Omental fat pad (tissue), 4 donors: ENCODE results near the gene GPR35. TPM values are rescaled to one million over a fixed set of nuclear protein-coding genes. Genes with fewer than 3 reads are reported as not detected.

Experiments used
- ATAC-seq: fragments of 150-250 bp; one replicate; pipeline ENCODE4 v1.9.1; 2016; ENCODE audit warnings: mild to moderate bottlenecking, moderate library complexity; ENCODE audit not compliant: low FRiP score
- DNase-seq: peaks from one replicate; pipeline ENCODE4 v3.0.0-alpha.2; 2019; ENCODE audit warnings: low spot score
- total RNA-seq, 4 donors: library from RNA; depleted of rRNA; stranded (reverse); fragments of >200 nt; gene quantifications; one replicate each; pipeline ENCODE4 v1.1.0, GENCODE V29; 2016
- TF ChIP-seq, protein P1 (sequence below), 3 donors: fragments of 450-650 bp; IDR thresholded peaks; one replicate each; pipeline ENCODE4 v1.5.1; 2016 to 2017; ENCODE audit warnings: antibody characterized with exemption in 3 of 3, mild to moderate bottlenecking in 3 of 3, moderate library complexity in 2 of 3

Gene GPR35
- total RNA-seq, 4 donors from 2014 or later, result 1.3 to 2.4 (median 1.9) TPM

DNA sequence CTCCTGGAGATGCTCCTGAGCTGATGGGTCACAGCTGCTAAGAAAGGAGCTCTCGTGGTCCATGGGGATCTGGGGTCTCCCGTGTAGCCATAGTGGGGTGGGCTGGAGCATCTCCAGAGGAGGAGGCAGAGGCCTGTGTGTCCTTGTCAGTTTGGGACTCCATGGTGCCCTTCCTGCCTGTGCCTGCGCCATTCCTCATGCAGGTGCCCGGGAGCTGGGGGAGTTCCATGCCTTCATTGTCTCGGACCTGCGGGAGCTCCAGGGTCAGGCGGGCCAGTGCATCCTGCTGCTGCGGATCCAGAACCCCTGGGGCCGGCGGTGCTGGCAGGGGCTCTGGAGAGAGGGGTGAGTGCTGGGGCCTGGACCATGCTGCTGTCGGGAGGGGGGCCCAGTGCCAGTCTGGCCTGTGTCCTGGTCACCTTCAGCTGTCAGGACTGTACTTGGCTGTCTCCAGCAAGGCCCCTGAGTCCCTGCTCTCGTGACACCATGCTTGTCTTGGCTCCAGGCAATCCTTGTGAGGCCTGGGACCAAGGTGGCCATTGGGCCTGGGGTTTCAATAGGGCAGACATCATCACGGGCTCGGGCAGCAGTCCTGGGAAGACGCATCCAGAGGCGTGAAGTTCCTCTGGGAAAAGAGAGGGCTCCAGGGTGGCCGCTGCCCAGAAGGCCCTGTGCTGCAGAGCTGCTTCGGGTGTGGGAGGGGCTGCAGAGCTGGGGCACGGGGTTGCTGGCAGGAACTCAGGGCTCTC lies 31.4 kb upstream of the GPR35 start:
- no peak for ATAC-seq
- DNase-seq, result no peak

DNA sequence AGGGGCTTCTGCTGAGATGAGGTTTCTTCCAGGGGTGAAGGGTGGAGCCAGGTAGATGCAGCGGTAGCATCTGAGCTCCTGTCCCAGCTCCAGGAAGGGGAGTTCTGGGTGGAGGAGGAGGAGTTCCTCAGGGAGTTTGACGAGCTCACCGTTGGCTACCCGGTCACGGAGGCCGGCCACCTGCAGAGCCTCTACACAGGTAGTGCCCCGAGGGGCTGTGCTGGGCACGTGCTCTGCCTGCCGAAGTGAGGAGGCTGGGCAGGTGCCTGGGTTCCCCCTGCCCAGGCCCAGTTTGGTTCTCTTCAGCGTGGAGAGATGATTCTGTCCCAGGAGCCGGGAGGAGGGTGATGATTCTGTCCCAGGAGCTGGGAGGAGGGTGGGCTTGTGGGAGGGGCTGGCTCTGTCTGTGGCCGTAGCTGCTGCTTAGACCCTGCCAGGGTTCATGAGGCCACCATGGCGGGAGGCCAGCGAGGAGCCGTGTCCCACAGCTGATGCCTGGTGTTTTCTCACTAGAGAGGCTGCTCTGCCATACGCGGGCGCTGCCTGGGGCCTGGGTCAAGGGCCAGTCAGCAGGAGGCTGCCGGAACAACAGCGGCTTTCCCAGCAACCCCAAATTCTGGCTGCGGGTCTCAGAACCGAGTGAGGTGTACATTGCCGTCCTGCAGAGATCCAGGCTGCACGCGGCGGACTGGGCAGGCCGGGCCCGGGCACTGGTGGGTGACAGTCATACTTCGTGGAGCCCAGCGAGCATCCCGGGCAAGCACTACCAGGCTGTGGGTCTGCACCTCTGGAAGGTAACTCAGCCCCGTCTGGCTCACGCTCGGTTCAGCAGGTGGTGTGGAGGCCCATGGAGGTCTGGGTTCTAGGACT lies 30.5 kb upstream of the GPR35 start:
- no peak for ATAC-seq
- DNase-seq, result no peak
- TF ChIP-seq, protein P1, sequence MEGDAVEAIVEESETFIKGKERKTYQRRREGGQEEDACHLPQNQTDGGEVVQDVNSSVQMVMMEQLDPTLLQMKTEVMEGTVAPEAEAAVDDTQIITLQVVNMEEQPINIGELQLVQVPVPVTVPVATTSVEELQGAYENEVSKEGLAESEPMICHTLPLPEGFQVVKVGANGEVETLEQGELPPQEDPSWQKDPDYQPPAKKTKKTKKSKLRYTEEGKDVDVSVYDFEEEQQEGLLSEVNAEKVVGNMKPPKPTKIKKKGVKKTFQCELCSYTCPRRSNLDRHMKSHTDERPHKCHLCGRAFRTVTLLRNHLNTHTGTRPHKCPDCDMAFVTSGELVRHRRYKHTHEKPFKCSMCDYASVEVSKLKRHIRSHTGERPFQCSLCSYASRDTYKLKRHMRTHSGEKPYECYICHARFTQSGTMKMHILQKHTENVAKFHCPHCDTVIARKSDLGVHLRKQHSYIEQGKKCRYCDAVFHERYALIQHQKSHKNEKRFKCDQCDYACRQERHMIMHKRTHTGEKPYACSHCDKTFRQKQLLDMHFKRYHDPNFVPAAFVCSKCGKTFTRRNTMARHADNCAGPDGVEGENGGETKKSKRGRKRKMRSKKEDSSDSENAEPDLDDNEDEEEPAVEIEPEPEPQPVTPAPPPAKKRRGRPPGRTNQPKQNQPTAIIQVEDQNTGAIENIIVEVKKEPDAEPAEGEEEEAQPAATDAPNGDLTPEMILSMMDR (IDR thresholded peaks at IDR 0.05), result no peak

More for the DNA sequence above, 31.4 kb upstream of the GPR35 start:
- TF ChIP-seq, protein P1 (IDR thresholded peaks at IDR 0.05), result no peak

DNA sequence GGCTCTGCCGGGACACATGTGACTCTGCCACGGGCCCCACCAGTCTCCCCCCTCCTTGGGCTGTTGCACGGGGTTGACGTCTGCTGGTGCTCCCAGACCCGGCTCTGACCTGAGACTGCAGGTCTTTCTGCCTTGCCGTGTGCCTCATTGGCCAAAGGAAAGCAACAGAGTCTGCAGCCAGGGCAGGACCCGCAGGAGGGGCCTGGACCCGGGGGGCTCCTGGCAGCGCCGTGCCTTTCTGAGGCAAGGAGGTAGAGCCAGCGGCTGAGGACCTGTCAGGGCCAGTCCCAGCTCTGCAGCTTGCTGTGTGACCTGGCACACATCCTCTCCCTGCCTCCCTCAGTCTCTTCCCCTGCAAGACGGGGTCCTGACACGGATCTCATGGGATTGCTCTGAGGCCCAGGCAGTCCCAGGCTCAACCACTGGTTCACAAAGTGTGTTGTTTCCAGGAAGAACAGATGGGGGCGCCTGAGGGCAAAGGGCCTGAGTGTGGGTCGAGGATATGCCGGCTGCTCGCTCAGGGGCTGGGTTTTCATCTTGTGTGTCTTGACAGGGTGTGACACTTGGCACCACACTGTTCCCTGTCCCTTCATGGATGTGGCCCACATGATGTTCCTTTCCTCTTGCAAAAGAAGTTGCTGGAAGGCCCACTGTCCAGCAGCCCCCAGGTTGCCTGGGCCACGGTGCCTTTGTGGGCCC lies 29.8 kb upstream of the GPR35 start:
- TF ChIP-seq, protein P1 (IDR thresholded peaks at IDR 0.05), result no peak
- no peak for ATAC-seq
- no peak for DNase-seq

DNA sequence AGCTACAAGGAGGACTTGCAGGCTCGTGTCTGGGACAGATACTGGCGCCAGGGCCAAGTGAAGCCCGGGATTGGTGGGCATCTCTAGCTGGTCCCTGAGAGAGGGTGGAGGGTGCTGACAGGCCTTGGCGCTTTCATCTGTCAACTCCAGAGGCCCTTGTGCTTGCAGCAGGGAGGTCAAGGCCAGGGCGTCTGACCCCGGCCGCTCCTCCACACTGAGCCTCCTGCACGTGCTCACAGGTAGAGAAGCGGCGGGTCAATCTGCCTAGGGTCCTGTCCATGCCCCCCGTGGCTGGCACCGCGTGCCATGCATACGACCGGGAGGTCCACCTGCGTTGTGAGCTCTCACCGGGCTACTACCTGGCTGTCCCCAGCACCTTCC lies 29.2 kb upstream of the GPR35 start:
- TF ChIP-seq, protein P1 (IDR thresholded peaks at IDR 0.05), result no peak
- ATAC-seq (no peak), DNase-seq (no peak)

DNA sequence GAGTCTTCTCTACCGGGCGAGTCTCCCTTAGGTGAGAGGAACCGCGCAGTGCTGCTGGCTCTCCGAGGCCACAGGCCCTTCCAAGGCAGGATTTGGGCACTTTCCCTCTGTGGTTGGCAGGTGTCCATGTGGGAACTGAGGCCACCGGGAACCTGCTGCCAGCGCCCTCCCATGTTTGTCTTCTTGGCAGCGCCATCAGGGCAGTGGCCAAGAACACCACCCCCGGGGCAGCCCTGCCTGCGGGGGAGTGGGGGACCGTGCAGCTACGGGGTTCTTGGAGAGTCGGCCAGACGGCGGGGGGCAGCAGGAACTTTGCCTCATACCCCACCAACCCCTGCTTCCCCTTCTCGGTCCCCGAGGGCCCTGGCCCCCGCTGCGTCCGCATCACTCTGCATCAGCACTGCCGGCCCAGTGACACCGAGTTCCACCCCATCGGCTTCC lies 28.8 kb upstream of the GPR35 start:
- TF ChIP-seq, protein P1 (IDR thresholded peaks at IDR 0.05), result no peak
- no peak for ATAC-seq
- no peak for DNase-seq

DNA sequence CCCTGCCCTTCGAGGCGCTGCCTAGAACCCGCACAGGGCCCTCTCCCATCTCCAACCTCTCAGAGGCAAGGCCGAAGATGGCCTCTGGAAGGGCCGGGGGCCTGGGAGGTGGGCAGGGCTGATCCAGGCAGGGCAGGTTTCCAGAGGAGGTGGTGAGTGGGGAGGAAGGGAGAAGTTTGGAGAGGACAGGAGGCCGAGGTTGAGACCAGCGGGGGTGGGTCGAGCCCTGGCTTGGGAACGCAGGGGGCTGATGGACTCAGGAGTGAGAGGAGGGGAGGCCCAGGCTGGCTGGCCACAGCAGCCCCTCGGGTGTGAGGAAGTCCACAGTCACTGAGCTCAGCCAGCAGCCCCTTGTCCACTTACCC lies 28.2 kb upstream of the GPR35 start:
- TF ChIP-seq, protein P1 (IDR thresholded peaks at IDR 0.05), result no peak
- ATAC-seq (no peak), DNase-seq (no peak)
